ENCODE data around the gene GATA6.

GATA6 gene

GRCh38 chr18:22169011-22169888 is at the start of gene GATA6:
GATA6 (plus strand) TSS chr18:22169589; CDS start chr18:22171145, 1,556 bp downstream.
- H3K4me1 ChIP-seq (ENCODE audit: control insufficient read depth, insufficient read depth, low read length, unreplicated experiment), result peaks cover 10% of the 10 kb centered on the region

GRCh38 chr18:22124970-22125369 is 44.4 kb upstream of the GATA6 start:
- H3K4me3 ChIP-seq (ENCODE audit: low read depth, low read length), result no peak overlapping the region
- no peaks in the 10 kb centered on the region for H3K79me2 ChIP-seq (ENCODE audit: control insufficient read depth, insufficient read depth, low read length, unreplicated experiment)
- H2AFZ ChIP-seq (ENCODE audit: low read length, unreplicated experiment), result no peak overlapping the region
- no peak overlapping the region for H3K27ac ChIP-seq (ENCODE audit: low read depth, low read length)
- H3K4me1 ChIP-seq (ENCODE audit: control insufficient read depth, insufficient read depth, low read length, unreplicated experiment), result no peaks in the 10 kb centered on the region
- H3K36me3 ChIP-seq (ENCODE audit: insufficient read depth, low read length), result no peaks in the 10 kb centered on the region
- H3K27me3 ChIP-seq (ENCODE audit: insufficient read depth, low read length), result peaks cover 30% of the 10 kb centered on the region

More at GRCh38 chr18:22169011-22169888, at the start of gene GATA6:
- H3K79me2 ChIP-seq (ENCODE audit: control insufficient read depth, insufficient read depth, low read length, unreplicated experiment), result peaks cover 30% of the 10 kb centered on the region
- H3K36me3 ChIP-seq (ENCODE audit: insufficient read depth, low read length), result no peaks in the 10 kb centered on the region
- peaks cover 47% of the 10 kb centered on the region for H3K27me3 ChIP-seq (ENCODE audit: insufficient read depth, low read length)
- H3K4me3 ChIP-seq (ENCODE audit: low read depth, low read length), result peak within 1 kb of the TSS; percentile 81
- H2AFZ ChIP-seq (ENCODE audit: low read length, unreplicated experiment), result no peak within 1 kb of the TSS
- H3K27ac ChIP-seq (ENCODE audit: low read depth, low read length), result peak within 1 kb of the TSS; percentile 76

- H3K36me3 ChIP-seq (ENCODE audit: insufficient read depth, low read length), result no peaks in the 10 kb centered on the region
- H2AFZ ChIP-seq (ENCODE audit: low read length, unreplicated experiment), result no peak overlapping the region
- H3K27me3 ChIP-seq (ENCODE audit: insufficient read depth, low read length), result peaks cover 17% of the 10 kb centered on the region
- H3K4me3 ChIP-seq (ENCODE audit: low read depth, low read length), result no peak overlapping the region
- no peaks in the 10 kb centered on the region for H3K4me1 ChIP-seq (ENCODE audit: control insufficient read depth, insufficient read depth, low read length, unreplicated experiment)
- no peak overlapping the region for H3K27ac ChIP-seq (ENCODE audit: low read depth, low read length)
- H3K79me2 ChIP-seq (ENCODE audit: control insufficient read depth, insufficient read depth, low read length, unreplicated experiment), result no peaks in the 10 kb centered on the region
Measured at GRCh38 chr18:22128954-22129353, 40.4 kb upstream of the GATA6 start.

- Histone ChIP-seq H3K27me3 (ENCODE audit: insufficient read depth, low read length) (peaks cover 17% of the 10 kb centered on the region), H3K36me3 (ENCODE audit: insufficient read depth, low read length) (no peaks in the 10 kb centered on the region), H3K27ac (ENCODE audit: low read depth, low read length) (no peak overlapping the region), H3K4me3 (ENCODE audit: low read depth, low read length) (no peak overlapping the region), H3K4me1 (ENCODE audit: control insufficient read depth, insufficient read depth, low read length, unreplicated experiment) (no peaks in the 10 kb centered on the region), H3K79me2 (ENCODE audit: control insufficient read depth, insufficient read depth, low read length, unreplicated experiment) (no peaks in the 10 kb centered on the region), H2AFZ (ENCODE audit: low read length, unreplicated experiment) (no peak overlapping the region)
Measured at GRCh38 chr18:22129778-22130177, 39.6 kb upstream of the GATA6 start.

GRCh38 chr18:22132258-22132657 is 37.1 kb upstream of the GATA6 start:
- H2AFZ ChIP-seq (ENCODE audit: low read length, unreplicated experiment), result no peak overlapping the region
- H3K27ac ChIP-seq (ENCODE audit: low read depth, low read length), result no peak overlapping the region
- no peaks in the 10 kb centered on the region for H3K79me2 ChIP-seq (ENCODE audit: control insufficient read depth, insufficient read depth, low read length, unreplicated experiment)
- no peak overlapping the region for H3K4me3 ChIP-seq (ENCODE audit: low read depth, low read length)
- H3K4me1 ChIP-seq (ENCODE audit: control insufficient read depth, insufficient read depth, low read length, unreplicated experiment), result no peaks in the 10 kb centered on the region
- 0 out of 2 replicates have a peak, but pooled peaks cover 10% of the 10 kb centered on the region for H3K27me3 ChIP-seq (ENCODE audit: insufficient read depth, low read length)
- H3K36me3 ChIP-seq (ENCODE audit: insufficient read depth, low read length), result no peaks in the 10 kb centered on the region

- Histone ChIP-seq H3K27ac (ENCODE audit: low read depth, low read length) (no peak overlapping the region), H3K4me3 (ENCODE audit: low read depth, low read length) (no peak overlapping the region), H2AFZ (ENCODE audit: low read length, unreplicated experiment) (no peak overlapping the region), H3K79me2 (ENCODE audit: control insufficient read depth, insufficient read depth, low read length, unreplicated experiment) (no peaks in the 10 kb centered on the region), H3K27me3 (ENCODE audit: insufficient read depth, low read length) (0 out of 2 replicates have a peak, but pooled peaks cover 10% of the 10 kb centered on the region), H3K36me3 (ENCODE audit: insufficient read depth, low read length) (no peaks in the 10 kb centered on the region), H3K4me1 (ENCODE audit: control insufficient read depth, insufficient read depth, low read length, unreplicated experiment) (no peaks in the 10 kb centered on the region)
Measured at GRCh38 chr18:22132763-22133162, 36.6 kb upstream of the GATA6 start.

- no peak overlapping the region for H3K27ac ChIP-seq (ENCODE audit: low read depth, low read length)
- H3K4me1 ChIP-seq (ENCODE audit: control insufficient read depth, insufficient read depth, low read length, unreplicated experiment), result no peaks in the 10 kb centered on the region
- H3K4me3 ChIP-seq (ENCODE audit: low read depth, low read length), result no peak overlapping the region
- H3K27me3 ChIP-seq (ENCODE audit: insufficient read depth, low read length), result no peaks in the 10 kb centered on the region
- no peak overlapping the region for H2AFZ ChIP-seq (ENCODE audit: low read length, unreplicated experiment)
- H3K36me3 ChIP-seq (ENCODE audit: insufficient read depth, low read length), result no peaks in the 10 kb centered on the region
- H3K79me2 ChIP-seq (ENCODE audit: control insufficient read depth, insufficient read depth, low read length, unreplicated experiment), result no peaks in the 10 kb centered on the region
Measured at GRCh38 chr18:22136395-22136794, 33.0 kb upstream of the GATA6 start.

GRCh38 chr18:22141211-22141610 is 28.2 kb upstream of the GATA6 start:
- Histone ChIP-seq H3K79me2 (ENCODE audit: control insufficient read depth, insufficient read depth, low read length, unreplicated experiment) (no peaks in the 10 kb centered on the region), H3K4me3 (ENCODE audit: low read depth, low read length) (no peak overlapping the region), H3K27me3 (ENCODE audit: insufficient read depth, low read length) (no peaks in the 10 kb centered on the region)

GRCh38 chr18:22143347-22144340 is 25.7 kb upstream of the GATA6 start:
- peaks cover 22% of the 10 kb centered on the region for H3K27me3 ChIP-seq (ENCODE audit: insufficient read depth, low read length)
- H3K4me1 ChIP-seq (ENCODE audit: control insufficient read depth, insufficient read depth, low read length, unreplicated experiment), result no peaks in the 10 kb centered on the region
- no peak overlapping the region for H3K4me3 ChIP-seq (ENCODE audit: low read depth, low read length)
- H3K79me2 ChIP-seq (ENCODE audit: control insufficient read depth, insufficient read depth, low read length, unreplicated experiment), result no peaks in the 10 kb centered on the region
- H3K36me3 ChIP-seq (ENCODE audit: insufficient read depth, low read length), result no peaks in the 10 kb centered on the region
- H2AFZ ChIP-seq (ENCODE audit: low read length, unreplicated experiment), result no peak overlapping the region
- no peak overlapping the region for H3K27ac ChIP-seq (ENCODE audit: low read depth, low read length)

More at GRCh38 chr18:22141211-22141610, 28.2 kb upstream of the GATA6 start:
- no peak overlapping the region for H2AFZ ChIP-seq (ENCODE audit: low read length, unreplicated experiment)
- H3K36me3 ChIP-seq (ENCODE audit: insufficient read depth, low read length), result no peaks in the 10 kb centered on the region
- H3K27ac ChIP-seq (ENCODE audit: low read depth, low read length), result no peak overlapping the region
- H3K4me1 ChIP-seq (ENCODE audit: control insufficient read depth, insufficient read depth, low read length, unreplicated experiment), result no peaks in the 10 kb centered on the region

GRCh38 chr18:22145160-22145559 is 24.2 kb upstream of the GATA6 start:
- Histone ChIP-seq H2AFZ (ENCODE audit: low read length, unreplicated experiment) (no peak overlapping the region), H3K4me1 (ENCODE audit: control insufficient read depth, insufficient read depth, low read length, unreplicated experiment) (no peaks in the 10 kb centered on the region), H3K4me3 (ENCODE audit: low read depth, low read length) (no peak overlapping the region), H3K27me3 (ENCODE audit: insufficient read depth, low read length) (peaks cover 34% of the 10 kb centered on the region), H3K27ac (ENCODE audit: low read depth, low read length) (no peak overlapping the region), H3K36me3 (ENCODE audit: insufficient read depth, low read length) (no peaks in the 10 kb centered on the region), H3K79me2 (ENCODE audit: control insufficient read depth, insufficient read depth, low read length, unreplicated experiment) (no peaks in the 10 kb centered on the region)
